Astrocyte (in vitro differentiated cells and primary cell): ENCODE measurements around the gene FADS2.

Experiments used
- EZH2 ChIP-seq: IDR thresholded peaks from 2 replicates; pipeline ENCODE4 v1.6.1; 2012; ENCODE audit warnings: mild to moderate bottlenecking, low read length, inconsistent platforms; ENCODE audit not compliant: insufficient read depth
- TF ChIP-seq, protein P1 (sequence below): IDR thresholded peaks from 2 replicates; pipeline ENCODE4 v1.5.1; 2011; ENCODE audit warnings: low read depth, mild to moderate bottlenecking, inconsistent platforms, low read length, moderate library complexity; ENCODE audit not compliant: insufficient read depth

DNA sequence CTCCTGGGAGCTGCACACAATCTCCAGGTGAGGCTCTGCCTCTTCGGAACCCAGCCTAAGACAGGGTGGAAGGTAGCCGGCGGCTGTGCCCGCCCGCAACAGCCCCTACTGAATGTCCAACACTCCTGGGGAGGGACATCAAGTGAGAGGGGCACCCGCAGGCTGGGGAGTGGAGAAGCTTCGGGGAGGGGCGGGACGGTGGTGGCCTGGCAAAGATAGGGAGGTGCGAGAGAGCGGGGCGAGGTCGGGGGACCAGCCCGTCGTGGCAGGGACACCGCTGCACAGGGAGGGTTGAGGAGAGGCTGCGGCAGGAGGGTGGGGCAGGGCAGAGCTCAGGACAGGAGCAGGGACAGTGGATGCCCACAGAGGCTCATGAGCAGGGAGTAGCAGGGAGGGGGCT lies 72.2 kb downstream of the FADS2 start:
- no peak for TF ChIP-seq EZH2
- TF ChIP-seq, protein P1, sequence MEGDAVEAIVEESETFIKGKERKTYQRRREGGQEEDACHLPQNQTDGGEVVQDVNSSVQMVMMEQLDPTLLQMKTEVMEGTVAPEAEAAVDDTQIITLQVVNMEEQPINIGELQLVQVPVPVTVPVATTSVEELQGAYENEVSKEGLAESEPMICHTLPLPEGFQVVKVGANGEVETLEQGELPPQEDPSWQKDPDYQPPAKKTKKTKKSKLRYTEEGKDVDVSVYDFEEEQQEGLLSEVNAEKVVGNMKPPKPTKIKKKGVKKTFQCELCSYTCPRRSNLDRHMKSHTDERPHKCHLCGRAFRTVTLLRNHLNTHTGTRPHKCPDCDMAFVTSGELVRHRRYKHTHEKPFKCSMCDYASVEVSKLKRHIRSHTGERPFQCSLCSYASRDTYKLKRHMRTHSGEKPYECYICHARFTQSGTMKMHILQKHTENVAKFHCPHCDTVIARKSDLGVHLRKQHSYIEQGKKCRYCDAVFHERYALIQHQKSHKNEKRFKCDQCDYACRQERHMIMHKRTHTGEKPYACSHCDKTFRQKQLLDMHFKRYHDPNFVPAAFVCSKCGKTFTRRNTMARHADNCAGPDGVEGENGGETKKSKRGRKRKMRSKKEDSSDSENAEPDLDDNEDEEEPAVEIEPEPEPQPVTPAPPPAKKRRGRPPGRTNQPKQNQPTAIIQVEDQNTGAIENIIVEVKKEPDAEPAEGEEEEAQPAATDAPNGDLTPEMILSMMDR = no peak
